OCI-LY1 (cell line): ENCODE data around the gene TTPAL.

ENCODE experiments used
- CTCF ChIP-seq: fragments of 200-600 bp; sonication (generic), shearing (Covaris generic); IDR thresholded peaks from 2 replicates; pipeline ENCODE4 v1.5.1; 2017; ENCODE audit warnings: mild to moderate bottlenecking, antibody characterized with exemption, low read length, moderate library complexity, mixed read lengths
- EZH2 ChIP-seq: fragments of 200-600 bp; sonication (generic), shearing (Covaris generic); IDR thresholded peaks from 2 replicates; pipeline ENCODE4 v1.8.0; 2017; ENCODE audit warnings: borderline replicate concordance, mixed run types, mild to moderate bottlenecking, antibody characterized with exemption, low read length, moderate library complexity, mixed read lengths

GRCh38 chr20:44521484-44522481 is 46.1 kb downstream of the TTPAL start, which contains the start of gene SERINC3:
- TF ChIP-seq CTCF (peak; percentile 67), EZH2 (no peak)
